HG03097 (cell line): ENCODE measurements around the gene DBNDD2.

Experiments
- ATAC-seq: cut with Tn5 transposase; IDR thresholded peaks from one replicate; pipeline ENCODE4 v1.9.1; 2021; ENCODE audit not compliant: unreplicated experiment, low FRiP score

Gene DBNDD2

GRCh38 chr20:45445805-45446562 lies 37.9 kb downstream of the DBNDD2 start:
- ATAC-seq = no peak

- no peak for ATAC-seq
Measured at GRCh38 chr20:45448270-45448669, 40.2 kb downstream of the DBNDD2 start.

GRCh38 chr20:45449528-45449927 lies 41.4 kb downstream of the DBNDD2 start:
- no peak for ATAC-seq

GRCh38 chr20:45450097-45450818 lies 42.2 kb downstream of the DBNDD2 start:
- ATAC-seq = no peak

GRCh38 chr20:45452238-45452637 lies 44.1 kb downstream of the DBNDD2 start:
- no peak for ATAC-seq

- no peak for ATAC-seq
Measured at GRCh38 chr20:45452772-45453691, 44.9 kb downstream of the DBNDD2 start.

GRCh38 chr20:45456632-45457031 lies 48.5 kb downstream of the DBNDD2 start:
- no peak for ATAC-seq

- ATAC-seq = no peak
Measured at GRCh38 chr20:45459606-45460005, 51.5 kb downstream of the DBNDD2 start.
